Kidney glomerular epithelial cell (primary cell): Measurements from ENCODE around the gene HDAC4.

Experiments
- DNase-seq: peaks from one replicate; lab custom pipeline; 2025; lab: John Stamatoyannopoulos, UW

HDAC4 gene

DNA sequence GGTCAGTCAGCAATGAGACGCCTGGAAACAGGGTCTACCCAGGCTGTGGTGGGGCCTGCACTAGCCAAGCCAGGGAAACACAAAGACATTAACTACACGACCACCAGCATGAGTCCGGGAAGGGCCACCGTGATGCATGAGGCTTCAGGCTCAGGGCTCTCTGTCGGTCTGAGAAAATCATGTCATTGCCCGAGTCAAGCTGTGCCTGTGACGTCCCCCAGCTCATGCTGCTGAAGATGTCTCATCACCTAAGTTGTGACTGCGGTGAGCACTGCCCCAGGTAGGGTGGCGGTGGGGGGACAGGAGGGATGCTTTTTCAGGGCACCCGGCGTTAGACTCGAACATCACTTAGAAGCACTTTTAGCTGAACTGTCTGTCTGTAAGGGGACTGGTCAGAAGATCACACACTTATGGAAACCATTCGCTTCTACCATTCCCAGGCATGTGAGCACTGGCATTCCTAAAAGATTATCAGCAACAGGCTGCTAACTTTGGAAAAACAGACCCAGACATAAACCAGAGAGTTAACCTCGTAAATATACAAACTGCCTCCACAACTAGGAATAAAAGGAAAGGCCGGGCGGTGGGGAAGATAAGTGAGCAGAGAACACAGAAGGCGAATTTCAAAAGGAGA is 234.5 kb downstream of the HDAC4 start:
- DNase-seq = no peak

DNA sequence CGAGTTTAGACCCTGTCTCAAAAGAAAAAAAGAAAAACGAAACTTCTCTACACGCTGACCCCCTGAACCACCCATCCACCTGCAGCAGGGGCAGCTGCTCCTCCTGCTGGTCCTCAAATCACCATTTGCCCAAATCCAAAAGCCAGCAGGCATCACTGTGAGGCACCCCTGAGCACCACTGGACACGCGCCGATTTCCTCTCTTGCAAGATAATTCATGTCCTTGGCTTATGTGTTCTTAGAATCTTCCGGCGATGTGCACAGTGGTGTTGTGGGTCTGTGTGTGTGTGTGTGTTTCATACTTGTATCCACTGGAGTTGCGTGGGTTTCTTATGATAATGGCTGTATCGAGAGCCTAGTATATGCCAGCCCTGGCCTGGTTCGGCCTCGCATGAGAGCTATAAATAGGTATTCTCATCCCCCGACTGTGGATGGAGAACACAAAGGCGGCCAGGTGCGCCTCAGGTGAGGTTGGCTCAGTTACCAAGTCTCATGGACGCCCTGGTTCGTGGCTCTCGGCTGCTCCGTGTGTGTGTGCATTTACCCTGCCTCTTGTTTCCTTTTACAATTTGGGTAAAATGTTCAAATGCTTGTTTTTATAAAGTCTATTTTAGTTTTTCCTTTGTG is 235.5 kb downstream of the HDAC4 start:
- no peak for DNase-seq

DNA sequence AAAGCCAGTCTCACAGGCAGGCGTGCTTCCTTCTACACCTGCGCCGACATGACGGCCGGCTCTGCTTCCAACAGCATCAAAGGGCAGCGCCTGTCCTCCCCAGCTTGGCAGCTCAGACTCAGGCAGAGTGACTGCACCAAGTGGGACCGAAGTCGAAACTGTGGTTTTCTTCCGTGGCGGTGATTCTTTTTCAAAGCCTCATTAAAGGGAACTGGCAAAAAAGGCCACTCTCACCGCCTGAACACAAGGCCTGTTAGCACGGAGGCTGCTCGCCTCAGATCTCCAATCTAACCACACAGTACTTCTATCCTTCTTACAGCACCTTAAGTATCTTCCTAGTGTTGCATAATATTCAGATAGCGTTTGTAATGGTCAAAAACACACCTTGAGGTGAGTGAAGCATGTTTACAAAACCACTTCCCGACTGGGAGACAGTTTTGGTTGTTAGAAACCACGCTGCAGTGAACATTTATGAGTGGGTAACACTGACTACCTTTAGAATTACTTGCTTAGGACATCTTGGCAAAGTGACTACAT is 236.4 kb downstream of the HDAC4 start:
- DNase-seq = no peak

GRCh38 chr2:239163688-239164334 is 237.0 kb downstream of the HDAC4 start:
- DNase-seq = no peak

GRCh38 chr2:239162976-239163687 is 237.7 kb downstream of the HDAC4 start:
- no peak for DNase-seq

DNA sequence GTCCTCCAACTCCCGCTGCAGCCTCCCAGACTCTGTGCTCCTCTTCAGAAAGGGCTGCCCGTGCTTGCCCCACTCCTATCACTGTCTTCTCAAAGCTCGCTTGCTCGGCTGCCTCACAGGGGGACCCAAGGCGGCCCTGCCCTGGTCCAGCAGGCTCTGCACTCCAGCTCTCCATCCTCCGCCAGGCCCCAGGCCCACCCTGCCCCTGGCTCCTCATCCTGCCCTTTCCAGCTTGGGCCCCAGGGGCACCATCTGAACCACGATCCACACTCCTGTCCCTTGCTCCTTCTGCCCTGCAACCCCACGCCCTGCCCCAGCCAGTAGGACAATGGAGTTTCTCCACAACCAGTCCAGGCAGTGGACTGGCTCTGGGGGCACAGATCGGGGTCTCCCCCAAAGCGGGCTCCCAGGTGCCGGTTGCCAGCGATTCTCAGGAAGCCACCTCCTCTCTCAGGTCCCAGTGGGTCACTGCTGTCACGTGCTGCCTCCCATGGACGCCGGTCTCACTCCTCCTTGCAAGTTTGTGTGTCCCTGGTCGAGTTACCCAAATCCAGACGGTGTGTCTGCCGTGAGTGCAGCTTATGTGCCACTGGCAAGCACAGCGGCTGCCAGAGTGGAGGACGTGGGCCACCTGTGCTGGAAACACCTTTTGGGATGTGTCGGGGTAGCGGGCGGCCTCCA is 238.5 kb downstream of the HDAC4 start:
- DNase-seq = no peak

DNA sequence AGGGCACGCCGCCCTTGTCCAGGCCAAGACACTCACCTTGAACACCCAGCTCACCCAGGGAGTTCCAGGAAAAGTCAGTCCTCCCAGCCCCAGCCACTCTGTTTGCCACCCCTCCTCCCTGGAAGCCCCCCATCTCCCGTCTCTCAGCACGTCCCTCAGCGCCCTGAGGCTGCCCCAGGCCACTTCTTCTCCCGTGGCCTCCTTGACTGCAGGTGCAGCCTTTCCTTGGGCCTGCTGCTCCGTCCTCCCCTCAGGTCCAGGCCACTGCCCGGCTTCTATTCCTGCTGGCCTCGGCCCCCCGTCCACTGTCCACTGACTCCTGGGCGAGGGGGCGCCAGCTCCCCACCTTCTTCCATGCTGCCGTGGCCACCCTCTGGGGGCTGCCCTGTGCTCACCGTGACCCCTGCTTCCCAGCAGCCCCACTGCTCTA is 239.1 kb downstream of the HDAC4 start:
- no peak for DNase-seq

GRCh38 chr2:239160226-239161143 is 240.3 kb downstream of the HDAC4 start:
- no peak for DNase-seq

GRCh38 chr2:239159476-239159911 is 241.3 kb downstream of the HDAC4 start:
- no peak for DNase-seq

DNA sequence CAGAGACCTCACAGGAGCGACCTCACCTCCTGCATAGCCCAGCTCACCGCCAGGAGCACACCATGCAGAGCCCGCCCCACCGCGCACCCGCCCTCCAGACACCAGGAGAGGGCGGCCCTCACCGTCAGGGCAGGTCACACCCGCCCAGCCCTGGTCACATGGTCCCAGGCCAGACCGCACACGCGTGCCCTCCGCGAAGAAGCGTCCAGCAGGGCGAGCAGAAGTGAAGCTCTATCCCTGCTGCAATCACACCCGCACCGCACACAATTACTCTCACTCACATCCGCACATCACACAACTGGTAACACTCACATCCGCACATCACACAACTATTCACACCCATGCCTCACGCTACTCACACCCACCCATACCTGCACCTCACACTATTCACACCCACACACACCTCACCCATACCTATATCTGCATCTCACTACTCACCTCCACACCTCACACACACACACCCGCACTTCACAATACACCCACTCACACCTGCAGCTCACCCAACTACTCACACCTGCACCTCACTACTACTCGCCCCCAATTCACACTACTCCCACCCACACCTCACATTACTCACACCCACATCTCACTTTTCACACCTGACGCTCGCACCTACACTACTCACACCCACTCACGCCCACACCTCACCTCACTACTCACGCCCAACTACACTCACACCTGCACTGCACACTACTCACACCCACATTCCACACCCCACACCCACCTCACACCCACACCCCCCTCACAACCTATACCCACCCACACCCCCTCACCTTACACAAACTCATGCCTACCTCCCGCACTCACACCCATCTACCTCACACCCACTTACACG is 242.0 kb downstream of the HDAC4 start:
- DNase-seq = no peak

DNA sequence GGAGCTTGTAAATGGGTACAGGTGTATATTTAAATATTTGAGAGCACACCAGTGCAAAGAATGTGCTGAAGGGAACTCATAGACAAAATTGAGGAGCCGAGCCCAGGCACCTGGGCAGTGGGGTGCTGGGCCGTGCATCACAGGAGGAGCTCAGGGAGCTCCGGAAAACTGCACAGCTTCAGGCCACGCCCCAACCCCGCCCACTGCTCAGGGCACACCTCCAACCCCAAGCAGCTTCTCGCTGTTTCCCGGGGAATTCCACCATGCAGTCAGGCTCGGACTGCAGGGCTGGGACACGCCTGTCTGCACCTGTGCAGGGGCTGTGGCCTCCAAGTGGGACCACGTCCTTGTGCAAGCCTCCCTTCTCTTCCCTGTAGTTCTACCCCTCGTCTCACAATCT is 243.0 kb downstream of the HDAC4 start:
- peak; percentile 46 for DNase-seq

GRCh38 chr2:239157269-239157668 is 243.6 kb downstream of the HDAC4 start:
- DNase-seq = no peak

- no peak for DNase-seq
Measured at GRCh38 chr2:239156516-239157265, 244.1 kb downstream of the HDAC4 start.

DNA sequence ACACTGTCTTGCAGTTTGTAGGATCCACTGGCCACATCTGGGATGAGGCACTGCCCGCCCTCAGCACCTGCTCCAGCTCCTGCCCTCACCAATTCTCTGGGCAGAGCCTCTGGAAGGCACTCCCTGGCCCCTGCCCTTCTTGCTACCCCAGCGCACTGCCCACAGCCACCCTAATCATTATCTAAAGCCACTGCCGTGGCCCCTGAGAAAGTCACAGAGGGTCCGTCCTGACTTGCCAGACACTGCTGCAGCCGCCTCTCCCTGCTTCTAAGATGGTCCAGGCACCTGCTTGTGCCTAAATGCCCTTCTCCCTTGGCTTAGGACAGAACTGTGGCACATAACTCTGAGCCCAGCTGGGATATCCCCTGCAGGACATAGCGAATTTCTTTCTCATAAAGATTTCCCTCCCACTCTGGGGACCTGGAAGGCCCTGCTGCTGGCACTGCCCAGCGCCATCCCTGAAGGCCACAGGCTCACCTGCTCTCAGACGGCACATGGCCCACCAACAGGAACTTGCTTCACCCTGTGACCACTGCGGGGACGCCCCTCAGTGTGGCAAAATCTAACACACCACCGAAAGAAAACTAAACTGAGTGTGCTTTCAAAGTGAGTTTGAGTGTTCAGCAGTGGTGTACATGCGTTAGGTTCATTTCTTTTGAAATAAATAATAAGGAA is 244.9 kb downstream of the HDAC4 start:
- no peak for DNase-seq

DNA sequence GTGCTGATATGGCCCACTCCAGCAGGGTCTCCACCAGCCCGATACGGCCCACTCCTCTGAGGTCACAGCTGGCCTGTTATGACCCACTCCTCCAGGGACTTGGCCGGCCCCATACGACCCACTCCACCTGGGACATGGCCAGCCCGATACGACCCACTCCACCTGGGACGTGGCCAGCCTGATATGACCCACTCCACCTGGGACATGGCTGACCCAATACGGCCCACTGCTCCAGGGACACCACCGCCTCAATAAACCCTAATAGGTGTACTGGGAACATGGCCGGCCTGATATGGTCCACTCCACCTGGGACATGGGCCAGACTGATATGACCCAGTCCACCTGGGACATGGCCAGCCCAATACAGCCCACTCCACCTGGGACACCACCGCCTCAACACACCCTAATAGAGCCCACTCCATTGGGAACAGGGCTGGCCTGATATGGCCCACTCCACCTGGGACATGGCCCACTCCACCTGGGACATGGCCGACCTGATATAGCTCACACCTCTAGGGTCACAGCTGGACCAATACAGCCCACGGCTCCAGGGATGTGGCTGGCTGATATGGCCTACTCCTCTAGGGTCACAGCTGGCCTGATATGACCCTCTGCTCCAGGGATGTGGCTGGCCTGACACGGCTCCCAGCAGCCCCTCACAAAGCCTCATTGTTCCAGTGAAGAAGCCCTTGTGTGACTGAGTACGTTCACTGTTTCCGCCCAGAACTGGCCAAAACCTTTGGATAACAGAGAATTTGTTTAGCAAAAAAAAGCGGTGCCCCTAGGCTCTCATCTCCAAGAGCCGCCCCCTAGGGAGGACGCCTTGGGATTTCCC is 245.6 kb downstream of the HDAC4 start:
- no peak for DNase-seq

DNA sequence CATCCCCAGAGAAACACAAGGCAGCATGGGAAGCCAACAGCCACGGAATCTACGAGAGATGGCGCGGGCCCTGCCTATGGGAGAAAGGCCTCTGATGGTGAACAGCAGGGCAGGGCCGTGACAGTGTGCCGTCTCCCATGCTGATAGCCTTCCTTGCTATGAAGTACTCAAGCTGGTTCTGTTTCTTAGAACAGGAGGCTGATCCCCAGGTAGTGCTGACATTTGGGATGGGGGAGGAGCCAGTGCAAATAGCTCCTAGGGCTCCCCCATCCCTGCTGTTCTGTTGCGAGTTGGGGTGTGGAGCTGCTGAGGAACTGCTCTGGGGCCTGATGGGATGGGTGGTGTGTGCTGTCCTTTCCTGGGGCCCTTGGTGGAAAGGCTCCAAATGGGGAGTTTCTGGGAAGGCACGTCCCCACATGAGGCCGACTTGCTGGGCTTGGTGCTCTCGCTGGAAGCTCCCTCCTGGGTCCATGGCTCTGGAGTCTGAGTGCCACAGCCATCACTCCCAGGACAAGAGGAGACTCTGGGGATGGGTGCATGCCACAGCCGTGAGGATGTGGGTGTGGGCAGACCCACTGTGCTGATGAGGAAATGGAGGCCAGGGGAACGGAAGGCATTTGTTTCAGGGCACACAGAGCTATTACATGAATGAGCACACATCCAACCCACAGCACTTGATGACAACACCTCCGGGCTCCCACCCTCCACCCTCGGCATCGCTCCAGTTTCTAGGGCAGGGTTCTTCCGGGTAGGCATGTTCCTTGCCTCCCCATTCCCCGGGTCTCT is 246.8 kb downstream of the HDAC4 start:
- no peak for DNase-seq

DNA sequence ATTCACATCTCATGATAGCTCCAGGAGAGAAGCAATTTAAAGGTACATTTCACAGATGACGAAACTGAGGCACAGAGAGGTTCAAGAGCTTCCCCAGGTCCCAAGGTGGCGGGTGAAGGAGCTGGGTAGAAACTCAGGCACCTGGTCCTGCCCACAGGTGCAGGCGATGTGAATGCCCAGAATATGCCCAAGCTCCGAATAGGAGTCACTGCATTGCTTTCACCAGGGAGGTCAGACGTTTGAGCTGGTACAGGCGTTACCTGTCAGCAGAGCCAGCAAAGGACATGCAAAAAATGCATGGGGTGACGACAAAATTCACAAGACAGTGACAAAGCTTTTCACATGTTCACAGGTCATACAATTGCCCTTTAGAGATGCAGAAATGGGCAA is 247.9 kb downstream of the HDAC4 start:
- DNase-seq = no peak
